Body of pancreas (tissue), 4 donors: ENCODE data around the gene SMIM43.
"Not testable (repeated sequence)": the region's sequence is repeated elsewhere in the genome, so short reads cannot be mapped to it uniquely, and the experiment has no call there.

Experiments used
- CTCF ChIP-seq, 7 experiments: fragments of 450-650 bp in 4 of 7; fragments of 200-600 bp in 3 of 7; sonication (generic) in 3 of 7; IDR thresholded peaks; one replicate each; pipeline ENCODE4 v1.5.1; 2016 to 2019; ENCODE audit warnings: antibody characterized with exemption in 7 of 7
- POLR2A ChIP-seq, 3 donors: fragments of 450-650 bp; IDR thresholded peaks; one replicate each; pipeline ENCODE4 v1.6.1; 2016; ENCODE audit warnings: antibody characterized with exemption in 3 of 3, mild to moderate bottlenecking in 2 of 3

GRCh38 chr4:121729753-121730152, 35.2 kb downstream of the SMIM43 start:
- not testable (repeated sequence) for TF ChIP-seq CTCF, POLR2A (IDR thresholded peaks at IDR 0.05)
